CMK (cell line): Measurements from ENCODE around the gene SMAD2.

Source experiments
- DNase-seq: peaks from one replicate; pipeline ENCODE4 v3.0.0-alpha.2; 2010; ENCODE audit warnings: low read depth

SMAD2 gene

DNA sequence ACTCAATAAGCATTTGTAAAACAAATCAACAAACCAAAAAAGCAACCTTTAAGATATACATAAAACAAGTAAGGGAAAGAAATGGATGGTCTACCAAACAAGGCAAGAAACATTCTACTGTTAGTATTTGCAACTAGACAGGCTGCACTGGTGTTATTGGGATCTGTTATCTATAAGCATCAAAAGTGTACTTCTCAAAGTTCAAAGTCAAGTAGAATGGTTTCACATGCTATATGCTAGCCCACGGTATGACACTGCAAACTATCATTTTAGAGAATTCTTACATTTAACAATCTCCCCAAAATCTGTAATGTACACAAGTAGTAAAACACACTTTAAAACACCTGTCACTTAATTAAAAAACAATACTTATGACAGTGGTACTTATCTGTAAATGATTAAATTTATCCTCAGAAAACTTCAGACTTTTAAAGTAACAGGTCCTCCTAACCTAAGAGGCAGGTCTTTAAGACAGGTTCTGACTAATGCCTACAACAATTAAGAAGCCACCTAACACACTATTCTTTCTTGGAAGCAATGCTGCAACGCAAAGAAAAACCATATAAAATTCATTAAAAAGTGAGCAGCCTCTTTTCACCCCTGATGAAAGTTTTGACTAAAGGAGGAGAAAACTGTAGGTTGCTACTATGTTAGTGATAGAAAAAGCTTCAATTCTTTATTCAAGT lies 34.8 kb downstream of the SMAD2 start:
- no peak for DNase-seq

DNA sequence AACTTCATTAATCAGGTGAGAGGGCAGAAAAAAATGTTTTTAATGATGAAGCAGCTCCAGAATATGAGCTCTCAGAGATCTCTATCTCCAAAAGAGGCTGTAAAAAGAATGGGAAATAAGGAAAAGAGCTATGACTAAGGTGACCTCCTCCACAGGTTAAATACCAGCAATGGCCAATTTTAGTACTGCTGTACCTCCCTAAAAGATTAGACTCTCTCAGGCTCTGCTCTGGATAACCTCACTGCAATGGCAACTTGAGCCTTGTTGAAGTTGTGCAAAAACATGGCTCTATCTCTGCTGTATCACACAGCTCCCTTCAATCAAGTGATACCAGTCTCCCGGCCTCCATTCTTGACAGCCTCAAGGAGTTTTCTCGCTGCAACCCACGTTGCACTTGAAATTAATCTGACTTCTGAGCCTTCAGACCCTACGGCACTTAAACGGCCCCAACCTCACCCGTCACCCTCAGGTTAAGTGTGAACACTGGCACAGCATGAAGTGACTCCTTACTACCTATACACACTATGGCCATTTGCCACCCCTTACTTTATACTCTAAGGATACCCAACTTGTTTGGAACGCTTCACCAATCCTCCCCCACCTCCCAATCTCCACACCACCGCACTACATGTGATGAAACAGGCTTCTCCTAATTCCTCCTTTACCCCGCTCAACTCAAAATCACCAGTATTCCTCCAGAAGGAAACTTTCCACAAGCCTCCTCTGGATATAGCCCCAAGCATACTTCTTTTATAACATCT lies 36.3 kb downstream of the SMAD2 start:
- DNase-seq, result no peak

GRCh38 chr18:47893047-47893446 lies 37.4 kb downstream of the SMAD2 start:
- no peak for DNase-seq

DNA sequence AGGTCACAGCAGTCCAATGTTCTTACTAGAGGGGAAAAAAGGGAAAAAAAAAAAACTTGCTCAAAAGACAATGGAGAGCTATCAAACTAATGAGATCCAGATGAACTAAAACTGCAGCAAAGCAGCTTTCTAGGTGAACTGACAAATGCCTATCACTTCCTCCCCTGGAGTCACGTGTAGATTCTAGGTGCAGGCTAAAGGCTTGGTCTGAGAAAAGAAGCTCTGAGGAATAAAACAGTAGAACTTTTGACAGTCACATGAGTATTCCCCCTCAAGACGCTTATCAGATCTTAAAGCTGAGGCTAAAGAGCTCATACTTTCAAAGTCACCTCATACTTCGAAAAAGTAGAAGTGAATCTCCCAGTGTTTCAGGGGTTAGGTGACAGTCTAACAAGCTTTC lies 42.3 kb downstream of the SMAD2 start:
- no peak for DNase-seq

DNA sequence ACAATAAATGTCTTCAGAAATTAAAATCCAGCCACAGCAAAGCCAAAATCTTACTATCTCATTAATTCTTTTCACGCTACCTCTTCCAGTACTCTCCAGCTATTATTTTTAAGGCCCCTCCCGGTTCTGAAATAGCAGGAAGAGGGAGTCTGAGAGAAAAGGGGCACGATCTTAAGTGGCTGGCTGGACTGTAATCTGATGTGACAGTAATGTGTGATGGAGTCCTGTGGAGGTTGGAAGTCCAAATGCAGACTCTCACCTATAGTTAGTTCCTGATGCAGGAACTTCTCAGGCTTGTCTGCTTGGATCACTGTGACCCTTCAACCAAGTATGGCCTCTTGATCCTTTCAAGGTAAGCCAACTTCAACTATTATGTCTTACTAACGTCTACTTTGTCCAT lies 43.2 kb downstream of the SMAD2 start:
- no peak for DNase-seq

DNA sequence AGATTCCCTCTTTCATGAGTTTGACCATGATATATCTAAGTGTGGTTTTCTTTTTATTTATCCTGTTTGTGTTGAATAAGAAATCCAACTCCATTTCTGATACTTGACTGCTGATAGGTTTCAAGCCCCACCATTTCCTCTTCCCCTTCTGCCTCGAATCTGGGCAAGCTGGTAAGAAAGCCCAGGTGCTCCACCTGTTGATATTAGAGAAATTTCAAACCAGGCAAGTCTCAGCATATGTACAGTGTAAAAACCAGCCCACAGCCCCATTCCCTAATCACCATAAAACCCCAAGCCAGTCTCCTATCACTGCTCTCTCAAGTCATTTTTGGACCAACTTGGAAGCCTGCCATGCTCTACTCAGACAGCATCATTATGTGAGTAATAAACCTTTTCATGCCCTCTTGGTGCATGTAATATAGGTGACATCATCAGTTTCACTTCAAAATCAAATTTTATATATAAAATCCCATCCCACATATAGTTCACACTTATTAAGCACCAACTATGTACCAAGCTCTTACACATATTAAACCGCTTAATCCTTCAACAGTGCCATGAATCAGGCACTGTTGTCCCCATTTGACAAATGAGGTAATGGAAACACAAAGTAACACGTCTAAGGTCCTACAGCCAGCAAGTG lies 46.6 kb downstream of the SMAD2 start:
- DNase-seq, result no peak

GRCh38 chr18:47882641-47883040 lies 47.8 kb downstream of the SMAD2 start:
- DNase-seq, result no peak

DNA sequence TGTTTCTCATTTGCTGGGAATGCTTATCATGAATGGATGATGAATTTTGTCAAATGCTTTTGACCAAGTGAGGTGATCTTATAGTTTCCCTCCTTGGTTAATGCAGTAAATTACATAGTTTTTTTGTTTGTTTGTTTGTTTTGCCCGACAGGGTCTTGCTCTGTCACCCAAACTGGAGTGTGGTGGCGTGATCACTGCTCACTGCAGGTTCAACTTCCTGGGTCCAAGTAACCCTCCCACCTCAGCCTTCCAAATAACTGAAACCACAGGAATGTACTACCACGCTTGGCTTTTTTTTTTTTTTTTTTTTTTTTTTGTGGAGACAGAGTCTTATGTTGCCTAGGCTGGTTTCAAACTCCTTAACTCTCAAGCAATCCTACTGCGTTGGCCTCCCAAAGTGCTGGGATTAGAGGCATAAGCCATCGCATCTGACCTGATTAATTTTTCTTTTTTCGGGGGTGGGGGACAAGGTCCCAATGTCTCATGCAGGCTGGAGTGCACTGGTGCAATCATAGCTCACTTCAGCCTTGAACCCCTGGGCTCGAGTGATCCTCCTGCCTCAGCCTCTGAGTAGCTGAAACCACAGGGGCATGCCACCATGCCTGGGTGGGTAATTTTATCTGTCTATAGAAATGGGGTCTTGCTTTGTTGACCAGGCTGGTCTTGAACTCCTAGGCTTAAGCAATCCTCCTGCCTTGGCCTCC lies 48.6 kb downstream of the SMAD2 start:
- no peak for DNase-seq

GRCh38 chr18:47881042-47881441 lies 49.4 kb downstream of the SMAD2 start:
- DNase-seq, result no peak

DNA sequence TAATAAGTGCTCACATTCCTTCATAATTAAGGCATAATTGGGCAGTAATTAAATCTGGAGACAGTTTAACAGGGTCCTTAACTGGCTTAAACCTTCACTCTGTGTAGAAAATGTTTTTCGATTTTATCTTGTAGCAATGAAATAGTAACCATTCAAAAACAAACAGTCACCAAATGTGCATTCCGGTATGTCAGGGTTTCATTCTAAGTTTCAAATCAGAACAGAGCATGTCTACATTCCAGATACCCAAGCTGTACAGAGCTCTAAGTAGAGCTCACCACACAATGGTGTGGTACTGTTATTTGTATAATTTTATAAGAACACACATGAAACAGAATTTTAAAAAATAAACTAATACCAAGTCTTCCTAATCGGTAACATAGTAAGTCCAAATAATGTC lies 52.6 kb downstream of the SMAD2 start:
- no peak for DNase-seq

- no peak for DNase-seq
Measured at GRCh38 chr18:47876813-47877212, 53.6 kb downstream of the SMAD2 start.

- no peak for DNase-seq
Measured at GRCh38 chr18:47873625-47874024, 56.8 kb downstream of the SMAD2 start.

GRCh38 chr18:47872426-47872825 lies 58.0 kb downstream of the SMAD2 start:
- no peak for DNase-seq

DNA sequence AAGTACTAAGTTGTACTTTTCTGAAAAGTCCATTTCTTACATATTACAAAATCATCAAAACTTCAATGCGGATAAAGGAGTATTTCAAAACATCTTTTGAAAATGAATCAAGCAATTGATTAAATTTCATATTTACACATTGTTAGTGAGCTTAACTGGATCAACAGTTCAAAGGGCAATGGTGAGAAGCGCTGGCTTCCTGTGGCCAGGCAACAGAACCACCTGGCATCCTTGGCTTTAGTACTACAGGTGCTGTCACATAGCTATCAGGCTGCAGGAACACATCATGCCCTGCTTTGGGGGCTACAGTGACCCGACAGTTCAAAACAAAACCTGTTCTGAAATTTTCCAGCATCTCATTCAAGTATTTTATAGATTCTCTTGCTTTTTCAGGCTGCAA lies 59.2 kb downstream of the SMAD2 start:
- no peak for DNase-seq

GRCh38 chr18:47870605-47871004 lies 59.9 kb downstream of the SMAD2 start:
- DNase-seq, result no peak

DNA sequence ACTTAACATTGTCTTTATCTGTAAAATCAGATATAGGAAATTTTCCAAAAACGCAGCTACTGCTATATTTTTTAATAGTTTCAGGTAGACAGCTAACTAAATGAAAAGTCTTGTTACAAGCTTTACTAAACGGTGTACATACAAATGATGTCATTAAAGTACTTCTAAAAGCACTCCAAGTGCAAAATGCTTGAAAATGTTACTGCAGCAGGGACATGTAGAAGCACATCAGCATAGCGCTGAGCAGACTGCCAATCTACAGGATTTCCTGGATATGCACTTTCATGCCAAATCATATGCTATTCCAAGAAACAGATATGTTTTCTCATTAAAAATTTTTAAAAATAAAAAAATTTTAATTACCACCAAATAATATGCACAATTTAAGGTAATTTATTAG lies 61.7 kb downstream of the SMAD2 start:
- DNase-seq, result no peak

- DNase-seq, result no peak
Measured at GRCh38 chr18:47865183-47865582, 65.3 kb downstream of the SMAD2 start.

DNA sequence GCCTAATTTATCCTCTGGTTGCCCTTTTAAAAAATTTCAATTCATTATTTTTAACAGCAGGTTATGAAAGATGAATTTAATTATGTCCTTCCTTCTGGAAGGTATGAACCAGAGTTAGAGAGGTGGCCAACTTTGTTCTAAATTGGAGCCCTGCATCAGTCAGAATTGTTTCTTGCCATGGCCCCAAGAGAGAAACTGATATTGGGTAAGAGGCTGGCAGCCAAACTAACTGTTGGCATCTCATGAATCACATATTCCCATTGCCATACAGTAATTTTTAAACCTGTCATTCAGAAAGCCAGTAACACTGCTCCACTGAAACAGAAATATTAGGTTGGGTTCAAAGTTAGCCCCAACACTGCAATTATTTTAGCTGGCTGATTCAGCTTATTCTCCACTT lies 67.4 kb downstream of the SMAD2 start:
- DNase-seq, result no peak

DNA sequence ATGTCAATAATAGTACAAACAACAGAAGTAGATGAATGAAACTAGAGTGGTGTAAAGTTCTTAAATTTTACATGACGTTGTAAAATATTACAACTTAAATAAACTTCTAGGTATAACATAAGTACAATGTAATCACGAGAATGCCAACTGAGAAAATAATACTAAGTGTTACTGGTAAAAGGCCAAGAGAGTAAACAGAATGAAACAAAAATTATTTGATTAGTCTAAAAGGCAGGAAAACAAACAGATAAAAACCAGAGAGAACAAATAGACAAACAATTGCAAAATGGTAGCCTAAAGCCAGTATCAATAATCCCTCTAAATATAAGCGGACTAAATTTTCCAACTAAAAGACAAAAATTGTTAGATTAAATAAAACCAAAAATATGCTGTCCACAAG lies 71.9 kb downstream of the SMAD2 start:
- DNase-seq, result no peak

DNA sequence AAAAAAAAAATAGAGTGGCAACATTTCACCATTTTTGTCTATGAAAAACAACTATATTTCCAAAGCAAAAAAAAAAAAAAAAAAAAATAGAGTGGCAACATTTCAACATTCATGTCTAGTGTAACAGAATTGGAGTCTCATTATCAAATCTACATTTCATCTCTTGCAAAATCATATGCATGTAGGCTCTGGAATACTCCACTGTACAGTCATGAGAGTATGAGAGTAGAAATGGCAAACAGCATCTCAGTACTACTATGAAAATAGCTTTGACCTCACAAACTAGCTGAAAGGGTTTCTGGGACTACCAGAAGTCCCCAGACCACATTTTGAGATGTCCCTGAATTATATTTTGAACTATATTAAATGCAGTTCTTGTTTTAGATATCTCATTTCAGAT lies 82.8 kb downstream of the SMAD2 start:
- no peak for DNase-seq

GRCh38 chr18:47846431-47846830 lies 84.0 kb downstream of the SMAD2 start:
- no peak for DNase-seq

DNA sequence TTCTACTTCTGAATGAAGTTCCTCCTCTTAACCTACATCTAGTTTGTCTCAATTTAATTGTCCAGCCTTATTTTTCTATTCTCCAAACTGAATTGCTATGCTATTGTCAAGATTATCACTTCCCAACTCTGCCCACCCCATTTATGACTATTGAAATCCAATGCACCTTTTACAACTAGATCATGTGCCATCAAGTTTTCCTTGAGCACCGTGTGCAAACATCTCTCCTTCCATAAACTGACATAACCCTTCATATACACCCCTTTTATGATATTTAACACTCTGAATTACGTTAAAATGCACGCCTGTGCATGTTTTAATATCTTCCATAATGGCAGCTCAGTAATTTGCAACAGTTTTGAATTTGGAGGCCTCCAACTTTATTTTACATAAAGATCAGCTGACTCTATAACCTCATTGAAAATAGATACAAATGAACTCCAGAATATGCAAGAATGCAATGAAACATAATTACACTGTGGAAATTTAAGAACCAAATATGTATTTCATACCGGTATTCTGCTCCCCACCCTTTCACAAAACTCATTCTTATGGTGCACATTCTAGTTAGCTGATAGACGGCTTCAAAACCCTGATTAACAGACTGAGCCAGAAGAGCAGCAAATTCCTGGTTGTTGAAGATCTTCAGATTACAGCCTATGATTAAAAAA lies 85.5 kb downstream of the SMAD2 start:
- DNase-seq, result no peak
